Panc1 (cell line): ENCODE results near the gene ARPC2. TPM values are rescaled to one million over a fixed set of nuclear protein-coding genes. Genes with fewer than 3 reads are reported as not detected.

Experiments
- ATAC-seq: fragments of 200-7000 bp; cut with Tn5 transposase; 2 replicates; pipeline ENCODE4 v1.9.1; 2020; ENCODE audit warnings: mild to moderate bottlenecking, moderate library complexity
- BruUV-seq: library from RNA; stranded (reverse); fragments of 400-500 nt; replicated peaks from 2 replicates; lab custom pipeline; 2021; lab: Mats Ljungman, UMichigan
- CTCF ChIA-PET: fragments of 300-600 bp; sonication (Branson Sonifier 250); formaldehyde crosslinking; loops from one replicate; lab custom pipeline; 2022; ENCODE audit warnings: antibody characterized with exemption; lab: Charles Lee
- POLR2A ChIA-PET: fragments of 300-600 bp; sonication (Branson Sonifier 250); formaldehyde crosslinking; loops from one replicate; lab custom pipeline; 2022; ENCODE audit warnings: antibody characterized with exemption; lab: Charles Lee
- DNase-seq: peaks from one replicate; pipeline ENCODE4 v3.0.0-alpha.2; 2010; ENCODE audit warnings: low read depth, low spot score
- H3K27ac ChIP-seq: 2 replicates; pipeline ENCODE4 v1.5.1; 2011; ENCODE audit warnings: mild to moderate bottlenecking, low read length, inconsistent platforms
- H3K27me3 ChIP-seq: fragments of 200-500 bp; sonication (Bioruptor generic); 2 replicates; pipeline ENCODE4 v1.6.0; 2014; ENCODE audit warnings: low read length, inconsistent platforms; ENCODE audit not compliant: control insufficient read depth, insufficient read depth
- H3K36me3 ChIP-seq: fragments of 200-500 bp; sonication (Bioruptor generic); 2 replicates; pipeline ENCODE4 v1.5.1; 2014; ENCODE audit warnings: inconsistent platforms, mild to moderate bottlenecking, low read length, moderate library complexity; ENCODE audit not compliant: control insufficient read depth, insufficient read depth
- H3K4me1 ChIP-seq: 2 replicates; pipeline ENCODE4 v1.5.1; 2011; ENCODE audit warnings: inconsistent platforms, mild to moderate bottlenecking, low read length, moderate library complexity; ENCODE audit not compliant: control insufficient read depth, insufficient read depth
- H3K4me3 ChIP-seq, 2 experiments: 2 replicates each; pipeline ENCODE4 v1.5.1; 2011 to 2012; ENCODE audit warnings: low read depth in 2 of 2, low read length in 2 of 2, mild to moderate bottlenecking in 2 of 2, inconsistent platforms in 1 of 2, moderate library complexity in 1 of 2
- H3K9me3 ChIP-seq: fragments of 200-500 bp; sonication (Bioruptor generic); 2 replicates; pipeline ENCODE4 v1.5.1; 2014; ENCODE audit warnings: low read depth, mild to moderate bottlenecking, inconsistent platforms, low read length, moderate library complexity; ENCODE audit not compliant: control insufficient read depth, insufficient read depth
- POLR2AphosphoS5 ChIP-seq: IDR thresholded peaks from 2 replicates; pipeline ENCODE4 v1.6.1; 2012; ENCODE audit warnings: mild to moderate bottlenecking, low read depth, low read length, moderate library complexity
- SIN3A ChIP-seq: IDR thresholded peaks from 2 replicates; pipeline ENCODE4 v1.6.1; 2012; ENCODE audit warnings: low read depth, mild to moderate bottlenecking, low read length, moderate library complexity, borderline replicate concordance; ENCODE audit not compliant: insufficient read depth
- TCF7L2 ChIP-seq: IDR thresholded peaks from 2 replicates; pipeline ENCODE4 v1.6.1; 2011; ENCODE audit warnings: mild to moderate bottlenecking, low read depth, low read length, inconsistent platforms
- in situ Hi-C: cut with HindIII; loops from 2 replicates; pipeline ENCODE4 v1.10.0; 2016; ENCODE audit warnings: low sequenced_read_pairs, low pct_unique_long_range_greater_than_20kb
- intact Hi-C: fragments of 100-400 bp; cut with micrococcal nuclease; formaldehyde crosslinking; loops from one replicate; pipeline ENCODE4 v1.10.0; 2022; ENCODE audit not compliant: unreplicated experiment
- total RNA-seq: library from RNA; stranded (reverse); gene quantifications from one replicate; pipeline ENCODE4 v1.2.1, GENCODE V29; 2021; ENCODE audit not compliant: unreplicated experiment
- TF ChIP-seq, protein P1 (sequence below): fragments of 450-650 bp; IDR thresholded peaks from 2 replicates; pipeline ENCODE4 v1.5.1; 2017; ENCODE audit warnings: mild to moderate bottlenecking
- TF ChIP-seq, protein P2 (sequence below), 2 experiments: IDR thresholded peaks; 2 replicates each; pipeline ENCODE4 v1.6.1; 2011 to 2012; ENCODE audit warnings: low read depth in 2 of 2, control low read depth in 1 of 2, low read length in 1 of 2, mild to moderate bottlenecking in 1 of 2, moderate library complexity in 1 of 2; ENCODE audit not compliant: insufficient read depth in 1 of 2

The ARPC2 gene
- total RNA-seq, 1 experiment from 2014 or later: 248 TPM

DNA sequence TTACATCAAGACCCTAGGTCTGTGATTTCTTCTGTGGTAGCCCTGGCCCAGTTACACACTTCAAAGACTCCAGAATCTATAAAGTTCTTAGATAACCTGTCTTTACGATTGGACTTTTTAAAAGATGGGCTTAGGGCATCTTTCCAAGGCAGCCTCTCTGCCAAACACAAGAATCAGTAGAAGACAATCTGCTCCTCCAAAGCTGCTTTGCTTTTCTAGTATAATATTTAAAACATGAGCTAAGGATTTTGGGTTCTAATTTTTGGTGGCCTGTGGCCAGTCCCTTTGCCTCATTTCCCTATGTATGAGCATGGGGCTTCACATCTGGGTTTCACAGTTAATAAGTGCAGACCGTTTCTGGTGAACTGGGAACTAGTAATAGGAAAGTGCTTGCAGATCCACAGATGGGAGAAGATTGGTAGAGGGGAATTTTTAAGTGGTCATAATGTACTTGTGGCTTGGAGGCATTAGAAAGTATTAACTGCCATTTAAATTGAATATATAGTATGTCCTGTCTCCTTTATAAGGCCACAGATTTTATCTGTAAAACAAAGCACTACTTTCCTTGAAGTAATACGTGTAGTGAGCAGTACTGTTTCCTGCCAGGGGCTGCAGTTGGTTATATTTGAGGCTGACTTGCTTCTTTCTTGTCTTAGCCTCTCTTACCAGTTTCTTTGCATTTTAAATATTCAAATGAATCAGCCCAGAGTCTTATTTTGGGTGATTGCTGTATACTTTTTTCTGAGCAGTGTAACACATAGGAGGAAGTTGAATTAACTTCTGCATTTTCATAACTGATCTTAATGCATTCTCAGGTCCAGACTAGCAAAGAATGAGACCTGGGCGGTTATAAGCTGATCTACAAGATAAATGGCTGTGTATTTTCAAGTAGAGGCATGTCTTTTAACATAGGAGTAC, 1.5 kb downstream of the ARPC2 start:
- Histone ChIP-seq H3K36me3 (peaks cover 10% of the 10 kb centered on the region), H3K9me3 (no peaks in the 10 kb centered on the region), H3K4me1 (peaks cover 37% of the 10 kb centered on the region), H3K4me3 (peak overlapping the region; percentile 97), H3K27ac (peak overlapping the region; percentile 92), H3K27me3 (no peaks in the 10 kb centered on the region)
- ChIA-PET CTCF (interaction anchor here (0.6 to 1.0 kb wide), 3 partner anchors 12 to 375 kb away, joined by 3 to 12 read pairs (median 3); no protein-coding TSS in a partner anchor), POLR2A (no interaction called here)
- no TSS peak for BruUV-seq
- intact Hi-C loops: no loop called here
- in situ Hi-C loops: no loop called here
- no peak for DNase-seq
- TF ChIP-seq TCF7L2: no peak
- TF ChIP-seq, protein P1, sequence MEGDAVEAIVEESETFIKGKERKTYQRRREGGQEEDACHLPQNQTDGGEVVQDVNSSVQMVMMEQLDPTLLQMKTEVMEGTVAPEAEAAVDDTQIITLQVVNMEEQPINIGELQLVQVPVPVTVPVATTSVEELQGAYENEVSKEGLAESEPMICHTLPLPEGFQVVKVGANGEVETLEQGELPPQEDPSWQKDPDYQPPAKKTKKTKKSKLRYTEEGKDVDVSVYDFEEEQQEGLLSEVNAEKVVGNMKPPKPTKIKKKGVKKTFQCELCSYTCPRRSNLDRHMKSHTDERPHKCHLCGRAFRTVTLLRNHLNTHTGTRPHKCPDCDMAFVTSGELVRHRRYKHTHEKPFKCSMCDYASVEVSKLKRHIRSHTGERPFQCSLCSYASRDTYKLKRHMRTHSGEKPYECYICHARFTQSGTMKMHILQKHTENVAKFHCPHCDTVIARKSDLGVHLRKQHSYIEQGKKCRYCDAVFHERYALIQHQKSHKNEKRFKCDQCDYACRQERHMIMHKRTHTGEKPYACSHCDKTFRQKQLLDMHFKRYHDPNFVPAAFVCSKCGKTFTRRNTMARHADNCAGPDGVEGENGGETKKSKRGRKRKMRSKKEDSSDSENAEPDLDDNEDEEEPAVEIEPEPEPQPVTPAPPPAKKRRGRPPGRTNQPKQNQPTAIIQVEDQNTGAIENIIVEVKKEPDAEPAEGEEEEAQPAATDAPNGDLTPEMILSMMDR: no peak
- TF ChIP-seq POLR2AphosphoS5: no peak
- TF ChIP-seq, protein P2, sequence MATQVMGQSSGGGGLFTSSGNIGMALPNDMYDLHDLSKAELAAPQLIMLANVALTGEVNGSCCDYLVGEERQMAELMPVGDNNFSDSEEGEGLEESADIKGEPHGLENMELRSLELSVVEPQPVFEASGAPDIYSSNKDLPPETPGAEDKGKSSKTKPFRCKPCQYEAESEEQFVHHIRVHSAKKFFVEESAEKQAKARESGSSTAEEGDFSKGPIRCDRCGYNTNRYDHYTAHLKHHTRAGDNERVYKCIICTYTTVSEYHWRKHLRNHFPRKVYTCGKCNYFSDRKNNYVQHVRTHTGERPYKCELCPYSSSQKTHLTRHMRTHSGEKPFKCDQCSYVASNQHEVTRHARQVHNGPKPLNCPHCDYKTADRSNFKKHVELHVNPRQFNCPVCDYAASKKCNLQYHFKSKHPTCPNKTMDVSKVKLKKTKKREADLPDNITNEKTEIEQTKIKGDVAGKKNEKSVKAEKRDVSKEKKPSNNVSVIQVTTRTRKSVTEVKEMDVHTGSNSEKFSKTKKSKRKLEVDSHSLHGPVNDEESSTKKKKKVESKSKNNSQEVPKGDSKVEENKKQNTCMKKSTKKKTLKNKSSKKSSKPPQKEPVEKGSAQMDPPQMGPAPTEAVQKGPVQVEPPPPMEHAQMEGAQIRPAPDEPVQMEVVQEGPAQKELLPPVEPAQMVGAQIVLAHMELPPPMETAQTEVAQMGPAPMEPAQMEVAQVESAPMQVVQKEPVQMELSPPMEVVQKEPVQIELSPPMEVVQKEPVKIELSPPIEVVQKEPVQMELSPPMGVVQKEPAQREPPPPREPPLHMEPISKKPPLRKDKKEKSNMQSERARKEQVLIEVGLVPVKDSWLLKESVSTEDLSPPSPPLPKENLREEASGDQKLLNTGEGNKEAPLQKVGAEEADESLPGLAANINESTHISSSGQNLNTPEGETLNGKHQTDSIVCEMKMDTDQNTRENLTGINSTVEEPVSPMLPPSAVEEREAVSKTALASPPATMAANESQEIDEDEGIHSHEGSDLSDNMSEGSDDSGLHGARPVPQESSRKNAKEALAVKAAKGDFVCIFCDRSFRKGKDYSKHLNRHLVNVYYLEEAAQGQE (IDR thresholded peaks at IDR 0.05; ENCODE audit: insufficient read depth in 1 of 2, low read depth in 2 of 2, low read length in 1 of 2): no peak
- ATAC-seq: no peak

DNA sequence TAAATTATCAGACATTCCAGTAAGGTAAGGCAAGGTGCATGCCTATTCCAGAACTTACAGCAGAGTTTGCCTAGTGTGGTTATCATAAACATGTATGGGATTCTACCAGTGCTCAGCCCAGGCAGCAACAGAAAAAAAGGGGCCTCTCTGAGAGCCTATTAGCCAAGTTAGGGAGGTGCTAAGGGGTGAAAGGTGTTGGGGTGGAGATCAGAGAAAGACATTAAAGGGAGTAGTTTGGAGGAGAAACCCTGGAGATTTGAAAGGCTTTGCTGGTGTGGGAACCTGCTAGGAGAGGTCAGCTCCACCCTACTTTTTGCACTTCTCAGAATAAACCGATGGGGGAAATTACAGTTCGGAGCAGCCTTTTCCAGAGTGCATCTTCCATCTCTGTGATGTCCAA, 2.9 kb downstream of the ARPC2 start:
- DNase-seq (no peak), ATAC-seq (no peak)
- Histone ChIP-seq H3K4me1 (peaks cover 37% of the 10 kb centered on the region), H3K27ac (no peak overlapping the region), H3K27me3 (no peaks in the 10 kb centered on the region), H3K4me3 (no peak overlapping the region), H3K9me3 (no peaks in the 10 kb centered on the region), H3K36me3 (peaks cover 19% of the 10 kb centered on the region)
- in situ Hi-C loops (no loop called here), intact Hi-C loops (no loop called here)
- no peak for TF ChIP-seq POLR2AphosphoS5
- TF ChIP-seq, protein P1: no peak
- TF ChIP-seq SIN3A: no peak
- TF ChIP-seq, protein P2 (IDR thresholded peaks at IDR 0.05; ENCODE audit: insufficient read depth in 1 of 2, low read depth in 2 of 2, low read length in 1 of 2): no peak
- no peak for TF ChIP-seq TCF7L2
- ChIA-PET POLR2A (interaction anchor here (0.6 kb wide), 1 partner anchor 20 kb away, joined by 5 read pairs; no protein-coding TSS in a partner anchor), CTCF (interaction anchor here (0.7 kb wide), 2 partner anchors 153 to 209 kb away, joined by 4 to 8 read pairs; no protein-coding TSS in a partner anchor)
- BruUV-seq: no TSS peak
